HG02970 (cell line): ENCODE results near the gene GIPR.

ENCODE experiments used
- ATAC-seq: cut with Tn5 transposase; IDR thresholded peaks from one replicate; pipeline ENCODE4 v1.9.1; 2021; ENCODE audit warnings: mild to moderate bottlenecking, moderate library complexity, moderate number of reproducible peaks; ENCODE audit not compliant: unreplicated experiment, low FRiP score

Gene GIPR

DNA sequence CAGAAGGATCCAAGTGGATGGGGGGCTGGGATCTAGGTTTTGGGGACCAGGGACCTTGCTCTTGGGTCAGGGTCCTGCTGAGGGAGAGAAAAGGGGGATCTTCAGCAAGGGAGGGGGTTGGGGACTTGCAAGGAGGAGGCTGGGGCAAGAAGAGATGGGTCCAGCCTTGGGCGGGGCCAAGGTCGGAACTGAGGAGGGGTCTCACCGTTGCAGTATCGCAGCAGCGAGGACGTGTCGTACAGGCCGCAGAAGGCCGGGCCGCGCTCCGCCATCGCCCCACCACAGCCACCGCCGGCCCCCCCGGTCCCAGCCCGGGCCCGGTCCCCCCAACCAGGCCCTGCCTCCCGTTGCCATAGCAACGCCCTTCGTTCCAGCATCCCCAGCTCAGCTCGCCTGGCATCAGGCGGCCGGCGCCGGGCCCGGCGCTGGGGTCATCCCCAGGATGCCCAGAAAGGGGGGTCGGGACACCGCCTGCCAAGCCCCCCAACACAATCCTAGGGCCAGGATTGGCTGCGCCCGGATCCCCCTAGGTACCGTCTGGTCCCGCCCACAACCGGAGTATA lies 22.9 kb upstream of the GIPR start:
- ATAC-seq: no peak

DNA sequence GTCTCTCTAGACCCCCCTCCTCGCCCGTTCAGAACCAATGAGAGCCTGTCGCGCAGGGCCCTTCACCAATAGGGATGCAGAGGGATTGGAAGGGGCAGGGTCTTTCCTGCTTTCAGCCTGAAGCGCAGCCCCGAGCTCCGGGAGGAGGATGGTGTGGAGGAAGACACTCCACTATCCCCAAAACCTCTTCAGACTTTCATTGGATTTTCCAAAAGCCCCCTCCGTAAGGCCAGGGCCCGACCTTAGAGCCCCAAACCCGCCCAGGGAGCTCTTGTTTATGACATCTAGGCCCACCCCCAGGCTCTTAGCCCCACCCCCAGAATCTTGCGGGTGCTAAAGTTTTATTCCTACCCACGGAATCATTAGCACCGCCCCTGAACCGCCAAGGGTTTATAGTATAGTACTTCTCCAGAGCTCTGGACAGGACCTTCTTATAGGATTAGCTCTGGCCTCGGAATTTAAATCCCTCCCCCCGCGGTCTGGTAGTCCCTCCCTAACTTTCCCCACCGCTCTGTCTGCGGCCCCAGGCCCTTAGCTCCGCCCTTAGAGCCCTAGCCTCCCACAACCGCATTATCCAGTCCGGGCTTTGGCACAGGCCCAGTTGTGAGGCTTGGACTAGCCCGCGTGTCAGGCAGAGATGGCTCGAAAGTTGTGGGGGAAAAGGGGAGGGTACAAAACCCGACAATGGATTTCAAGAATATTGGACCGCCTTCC lies 22.2 kb upstream of the GIPR start:
- ATAC-seq: no peak

DNA sequence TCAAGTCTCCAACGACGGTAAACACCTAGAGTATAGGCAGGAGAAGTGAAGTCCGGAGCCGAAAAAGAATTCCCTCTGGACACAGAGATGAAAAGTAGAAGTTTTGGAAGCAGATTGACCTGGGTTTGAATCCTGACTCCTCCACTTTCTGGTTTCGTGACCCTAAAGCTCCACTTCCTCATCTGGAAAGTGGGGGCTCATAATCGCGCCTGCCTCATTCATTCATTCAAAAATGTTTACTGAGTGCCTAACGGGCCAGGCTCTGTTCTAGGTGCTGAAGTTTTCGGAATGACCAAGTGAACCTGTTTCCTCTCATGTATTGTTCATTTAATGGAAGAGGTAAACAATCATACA lies 21.7 kb upstream of the GIPR start:
- ATAC-seq: no peak

DNA sequence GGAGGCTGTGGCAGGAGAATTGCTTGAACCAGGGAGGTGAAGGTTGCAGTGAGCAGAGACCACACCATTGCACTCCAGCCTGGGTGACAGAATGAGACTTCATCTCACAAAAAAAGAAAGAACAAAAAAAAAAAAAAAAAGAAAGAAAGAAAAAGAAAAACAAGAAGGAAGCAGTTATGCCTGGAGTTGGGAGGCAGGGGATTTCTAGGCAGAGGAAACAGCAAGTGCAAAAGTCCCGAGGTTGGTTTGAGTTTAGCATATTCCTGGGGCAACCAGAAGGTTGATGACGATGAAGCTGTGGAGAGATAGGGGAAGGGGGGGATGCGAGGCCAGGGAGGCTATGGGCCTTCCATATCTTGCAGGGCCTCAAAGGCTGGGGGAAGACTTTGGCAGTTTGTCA lies 17.3 kb upstream of the GIPR start:
- no peak for ATAC-seq

DNA sequence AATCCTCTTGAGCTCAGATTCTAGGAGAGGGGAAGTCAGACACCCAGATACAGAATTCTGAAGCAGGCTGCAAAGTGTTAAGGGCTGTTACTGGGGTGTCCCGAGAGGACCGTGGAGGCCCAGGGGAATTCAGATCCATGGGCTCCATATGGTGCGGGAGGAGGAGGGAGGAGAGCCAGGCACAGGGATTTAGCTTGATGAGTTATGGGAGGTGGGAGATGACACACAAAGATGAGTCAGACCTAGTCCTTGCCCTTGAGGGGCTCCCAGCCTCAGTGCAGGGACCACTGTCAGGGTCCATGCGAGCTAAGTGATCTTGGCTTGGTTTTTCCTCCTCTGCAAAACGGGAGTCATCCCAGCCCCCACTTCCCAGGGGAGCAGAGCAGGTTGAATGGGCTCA lies 14.4 kb upstream of the GIPR start:
- no peak for ATAC-seq

DNA sequence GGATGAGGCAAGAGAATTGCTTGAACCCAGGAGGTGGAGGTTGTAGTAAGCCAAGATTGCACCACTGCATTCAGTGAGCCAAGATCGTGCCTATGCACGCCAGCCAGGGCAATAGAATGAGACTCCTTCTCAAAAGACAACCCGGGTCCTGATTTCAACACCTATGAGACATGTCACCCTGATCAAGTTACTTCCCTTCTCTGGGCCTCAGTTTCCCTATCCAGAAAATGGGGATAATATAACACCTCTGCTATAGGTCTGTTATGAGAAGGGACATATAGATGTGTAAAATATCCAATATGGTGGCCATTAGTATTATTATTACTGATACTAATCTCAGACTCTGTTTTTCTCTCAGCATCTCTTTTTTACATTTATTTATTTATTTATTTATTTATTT lies 12.9 kb upstream of the GIPR start:
- no peak for ATAC-seq

DNA sequence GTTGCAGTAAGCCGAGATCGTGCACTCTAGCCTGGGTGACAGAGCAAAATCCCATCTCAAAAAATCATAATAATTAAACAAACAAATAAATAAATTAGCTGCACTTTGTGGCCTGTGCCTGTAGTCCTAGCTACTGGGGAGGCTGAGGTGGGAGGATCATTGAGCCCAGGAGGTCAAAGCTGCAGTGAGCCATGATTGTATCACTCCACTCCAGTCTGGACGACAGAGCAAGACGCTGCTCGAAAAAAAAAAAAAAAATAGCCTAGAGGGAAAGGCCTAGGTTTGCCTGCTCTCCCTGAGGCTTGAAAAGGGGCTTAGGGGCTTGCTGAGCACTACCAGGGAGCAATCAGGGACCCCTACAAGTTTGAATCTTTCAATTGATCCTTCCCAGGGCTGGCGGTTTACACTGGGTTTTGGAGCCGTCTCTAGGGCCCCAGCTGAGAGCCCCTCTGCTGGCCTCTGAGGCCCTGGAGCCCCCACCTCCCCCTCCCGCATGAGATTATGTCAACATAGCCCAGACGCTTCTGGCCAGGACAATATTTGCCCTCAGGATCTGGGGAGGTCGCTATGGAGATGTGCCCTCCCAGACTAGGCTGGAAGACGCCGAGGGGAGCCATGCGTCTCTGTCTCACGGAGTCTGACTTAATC lies 10.4 kb upstream of the GIPR start:
- no peak for ATAC-seq

DNA sequence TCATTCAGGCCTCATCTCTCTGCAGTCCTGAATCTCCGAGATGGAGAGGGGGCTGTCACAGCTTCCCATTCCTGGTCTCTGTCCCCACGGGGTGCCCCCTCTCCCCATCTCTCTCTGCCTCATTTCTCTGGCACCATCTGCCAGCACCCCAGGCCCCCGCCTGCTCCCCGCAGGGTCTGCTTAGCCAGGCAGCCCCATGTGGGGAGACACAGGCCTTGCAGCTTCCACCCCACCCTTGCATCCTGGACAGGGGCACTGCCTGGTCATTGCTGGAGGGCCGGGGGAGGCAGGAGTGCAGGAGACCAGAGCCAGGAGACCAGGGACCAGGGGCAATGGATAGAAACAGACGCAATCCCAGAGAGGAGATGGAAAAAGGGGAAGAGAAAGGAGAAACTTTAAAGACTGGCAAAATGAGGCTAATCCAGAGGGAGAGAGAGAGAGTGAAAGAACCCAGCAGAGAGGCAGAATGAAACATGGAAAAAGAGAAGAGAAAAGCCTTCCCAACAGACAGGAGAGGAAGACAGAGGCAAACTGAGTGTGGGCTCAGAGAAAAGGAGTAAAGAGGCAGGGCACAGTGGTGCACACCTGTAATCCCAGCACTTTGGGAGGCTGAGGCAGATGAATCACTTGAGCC lies 8.8 kb upstream of the GIPR start:
- ATAC-seq: no peak

DNA sequence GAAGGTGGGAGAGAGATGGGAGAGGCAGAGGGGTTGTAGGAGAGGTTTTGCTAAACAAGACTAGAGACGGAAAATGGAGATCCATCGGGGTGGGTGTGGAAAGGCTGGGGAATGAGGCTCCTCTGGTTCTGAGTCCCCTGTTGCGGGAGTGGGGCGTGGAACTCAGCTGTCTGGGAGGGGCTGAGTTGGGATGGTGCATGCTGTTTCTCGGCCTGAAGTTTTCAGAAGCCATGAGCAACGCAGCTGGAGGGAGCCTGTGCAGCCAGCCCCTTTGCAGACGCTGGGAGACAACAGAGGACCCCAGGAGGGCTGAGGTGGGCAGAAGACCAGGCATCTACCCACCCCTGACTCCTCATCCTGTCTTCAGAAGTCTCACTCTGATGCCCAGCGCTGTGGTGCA lies 7.4 kb upstream of the GIPR start:
- no peak for ATAC-seq

DNA sequence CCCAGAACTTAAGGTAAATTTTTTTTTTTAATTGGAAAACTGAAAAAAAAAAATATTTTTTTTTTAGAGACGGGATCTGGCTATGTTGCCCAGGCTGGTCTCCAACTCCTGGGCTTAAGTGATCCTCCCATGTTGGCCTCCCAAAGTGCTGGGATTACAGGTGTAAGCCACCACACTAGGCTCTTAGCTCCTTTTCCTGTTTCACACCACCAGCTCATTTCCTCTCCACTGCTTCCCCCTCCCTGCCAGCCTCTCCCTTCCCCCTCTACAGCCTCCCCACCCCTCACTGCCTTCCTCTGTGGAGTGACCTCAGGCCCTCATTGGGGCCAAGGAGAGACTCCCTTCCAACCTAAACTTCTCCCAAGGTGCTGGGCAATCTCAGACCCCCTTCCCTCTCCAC lies 4.2 kb upstream of the GIPR start:
- no peak for ATAC-seq

DNA sequence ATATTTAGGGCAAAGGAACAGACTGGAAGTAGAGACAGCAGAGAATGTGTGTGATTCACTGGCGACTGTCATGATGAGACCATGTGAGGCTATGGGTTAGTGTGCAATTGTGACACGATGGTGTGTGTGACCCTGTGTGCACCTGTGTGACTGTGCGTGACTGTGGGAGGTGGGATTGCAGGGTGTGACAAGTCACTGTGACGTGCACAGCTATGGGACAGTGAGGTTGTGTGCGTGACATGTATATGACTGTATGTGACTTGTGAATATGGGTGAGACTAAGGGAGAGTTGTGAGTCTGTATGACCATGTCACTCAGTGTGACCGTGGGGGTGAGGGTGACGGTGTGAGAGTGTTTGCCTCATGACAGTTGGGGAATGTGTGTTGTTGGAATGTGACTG lies 3.4 kb upstream of the GIPR start:
- no peak for ATAC-seq

DNA sequence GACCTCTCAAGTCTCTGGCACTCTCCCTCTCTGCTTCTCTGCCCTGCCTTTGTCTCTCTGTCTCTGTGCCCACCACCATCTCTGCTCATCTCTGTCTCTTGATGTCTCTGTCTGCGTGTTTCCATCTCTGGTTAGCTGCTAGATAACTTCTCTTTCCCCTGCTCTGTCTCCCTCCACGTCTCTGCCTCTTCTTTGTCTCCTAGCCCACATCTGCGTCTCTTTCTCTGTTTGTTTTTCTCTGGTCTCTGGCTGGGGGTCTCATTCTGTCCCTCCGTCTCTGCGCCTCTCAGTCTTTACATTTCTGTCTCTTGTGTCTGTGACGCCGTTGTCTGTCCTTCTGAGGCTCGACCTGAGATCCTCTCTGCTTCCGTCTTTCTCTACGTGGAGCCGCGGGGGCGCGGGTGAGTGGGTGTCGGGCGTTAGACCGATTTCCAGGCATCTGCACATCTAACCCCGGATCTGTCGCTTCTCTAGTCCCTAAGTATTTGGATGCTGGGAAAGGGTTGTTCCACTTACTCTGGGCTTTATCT lies 386 bp downstream of the GIPR start:
- ATAC-seq: peak; percentile 7

DNA sequence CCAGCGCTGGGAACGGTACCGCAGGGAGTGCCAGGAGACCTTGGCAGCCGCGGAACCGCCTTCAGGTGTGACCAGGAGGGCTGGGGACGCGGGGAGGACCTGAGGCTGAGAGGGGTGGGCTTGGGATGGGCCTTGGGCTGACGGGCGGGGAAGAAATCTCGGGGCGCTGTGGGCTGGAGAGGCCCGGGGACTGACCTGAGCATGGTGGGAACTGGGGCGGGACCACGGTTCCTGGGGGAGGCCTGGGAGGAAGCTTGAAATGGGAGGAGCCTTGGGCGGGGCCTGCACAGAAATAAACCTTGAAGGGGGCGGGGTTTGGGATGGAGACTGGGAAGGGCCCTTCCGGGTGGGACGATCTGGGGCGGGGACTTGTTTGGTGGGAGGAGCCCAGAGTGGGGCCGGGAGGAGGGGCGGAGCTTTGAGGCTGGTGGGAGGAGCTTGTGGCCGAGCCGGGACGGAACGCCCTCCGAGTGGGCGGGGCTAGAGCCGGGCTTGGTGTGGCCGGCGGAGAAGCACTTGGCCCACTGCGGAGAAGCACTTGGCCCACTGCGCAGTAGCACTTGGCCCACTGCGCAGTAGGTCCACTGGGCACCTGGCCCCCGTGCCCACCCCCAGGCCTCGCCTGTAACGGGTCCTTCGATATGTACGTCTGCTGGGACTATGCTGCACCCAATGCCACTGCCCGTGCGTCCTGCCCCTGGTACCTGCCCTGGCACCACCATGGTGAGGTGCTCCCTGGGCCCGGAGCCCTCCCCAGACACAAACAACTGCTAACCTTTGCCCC lies 2.8 kb downstream of the GIPR start:
- ATAC-seq: peak; percentile 47

DNA sequence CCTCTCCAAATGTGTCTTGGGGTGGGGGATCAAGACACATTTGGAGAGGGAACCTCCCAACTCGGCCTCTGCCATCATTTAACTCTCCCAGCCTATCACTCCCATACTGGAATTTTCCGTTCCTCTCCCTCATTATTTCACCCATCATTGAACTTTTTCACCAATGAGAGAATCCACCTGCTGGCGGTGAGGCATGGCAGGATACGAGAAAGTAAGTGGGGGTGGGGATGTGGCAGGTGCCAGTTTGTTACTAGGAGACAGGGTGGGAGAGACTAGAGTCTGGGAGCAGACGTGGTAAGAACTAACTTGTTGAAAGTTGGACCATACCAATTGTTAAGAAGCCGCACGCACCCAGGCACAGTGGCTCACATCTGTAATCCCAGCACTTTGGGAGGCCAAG lies 6.9 kb downstream of the GIPR start:
- ATAC-seq: no peak

DNA sequence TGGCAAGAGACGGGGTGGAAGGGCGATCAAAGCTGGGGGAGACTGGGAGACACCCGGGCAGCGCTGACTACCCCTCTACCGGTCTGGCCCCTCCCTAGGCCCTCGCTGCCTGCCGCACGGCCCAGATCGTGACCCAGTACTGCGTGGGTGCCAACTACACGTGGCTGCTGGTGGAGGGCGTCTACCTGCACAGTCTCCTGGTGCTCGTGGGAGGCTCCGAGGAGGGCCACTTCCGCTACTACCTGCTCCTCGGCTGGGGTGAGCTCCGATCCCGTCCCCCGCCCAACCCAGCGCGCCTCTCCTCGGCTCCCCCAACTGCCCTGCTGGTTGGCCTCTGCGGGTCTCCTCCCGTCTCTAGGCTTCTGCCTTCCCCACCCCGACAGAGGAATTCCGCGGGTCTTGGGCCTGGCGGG lies 8.8 kb downstream of the GIPR start:
- no peak for ATAC-seq

DNA sequence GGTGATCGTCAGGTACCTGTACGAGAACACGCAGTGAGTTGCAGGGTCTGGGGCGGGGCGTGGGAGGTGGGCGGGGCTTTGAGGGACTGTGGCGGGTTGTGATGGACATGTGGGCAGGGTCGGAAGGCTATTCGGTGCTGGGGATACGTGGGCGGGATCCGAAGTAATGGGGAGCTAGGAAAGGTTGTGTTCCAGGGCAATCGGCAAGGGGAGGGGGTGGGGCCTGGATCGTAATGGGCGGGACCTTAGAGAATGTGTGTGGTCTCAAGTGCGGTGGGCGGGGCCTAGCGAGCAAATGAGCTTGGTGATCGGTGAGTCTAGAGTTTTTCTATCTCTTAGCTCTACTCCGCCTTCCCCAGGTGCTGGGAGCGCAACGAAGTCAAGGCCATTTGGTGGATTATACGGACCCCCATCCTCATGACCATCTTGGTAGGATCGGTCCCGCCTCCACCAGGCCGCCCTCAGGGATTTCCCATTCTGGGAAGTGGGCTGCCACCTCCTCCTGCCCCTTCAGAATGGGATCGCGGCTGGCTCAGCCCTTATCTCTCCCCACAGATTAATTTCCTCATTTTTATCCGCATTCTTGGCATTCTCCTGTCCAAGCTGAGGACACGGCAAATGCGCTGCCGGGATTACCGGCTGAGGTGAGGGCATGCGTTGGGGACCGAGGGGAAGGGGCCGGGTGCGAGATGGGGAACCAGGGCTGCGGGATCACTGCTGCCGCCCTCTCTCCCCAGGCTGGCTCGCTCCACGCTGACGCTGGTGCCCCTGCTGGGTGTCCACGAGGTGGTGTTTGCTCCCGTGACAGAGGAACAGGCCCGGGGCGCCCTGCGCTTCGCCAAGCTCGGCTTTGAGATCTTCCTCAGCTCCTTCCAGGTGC lies 9.6 kb downstream of the GIPR start:
- ATAC-seq: no peak

DNA sequence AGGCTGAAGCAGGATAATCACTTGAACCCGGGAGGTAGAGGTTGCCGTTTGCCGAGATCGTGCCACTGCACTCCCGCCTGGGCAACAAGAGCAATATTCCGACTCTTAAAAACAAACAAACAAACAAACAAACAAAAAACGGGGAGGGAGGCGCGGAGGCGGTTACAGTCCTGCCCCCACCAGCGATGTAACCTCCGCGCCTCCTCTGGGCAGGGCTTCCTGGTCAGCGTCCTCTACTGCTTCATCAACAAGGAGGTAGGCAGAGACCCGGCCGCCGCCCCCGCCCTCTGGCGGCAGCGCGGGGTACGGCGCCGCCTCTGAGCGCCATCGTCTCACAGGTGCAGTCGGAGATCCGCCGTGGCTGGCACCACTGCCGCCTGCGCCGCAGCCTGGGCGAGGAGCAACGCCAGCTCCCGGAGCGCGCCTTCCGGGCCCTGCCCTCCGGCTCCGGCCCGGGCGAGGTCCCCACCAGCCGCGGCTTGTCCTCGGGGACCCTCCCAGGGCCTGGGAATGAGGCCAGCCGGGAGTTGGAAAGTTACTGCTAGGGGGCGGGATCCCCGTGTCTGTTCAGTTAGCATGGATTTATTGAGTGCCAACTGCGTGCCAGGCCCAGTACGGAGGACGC lies 13.5 kb downstream of the GIPR start:
- peak; percentile 43 for ATAC-seq

DNA sequence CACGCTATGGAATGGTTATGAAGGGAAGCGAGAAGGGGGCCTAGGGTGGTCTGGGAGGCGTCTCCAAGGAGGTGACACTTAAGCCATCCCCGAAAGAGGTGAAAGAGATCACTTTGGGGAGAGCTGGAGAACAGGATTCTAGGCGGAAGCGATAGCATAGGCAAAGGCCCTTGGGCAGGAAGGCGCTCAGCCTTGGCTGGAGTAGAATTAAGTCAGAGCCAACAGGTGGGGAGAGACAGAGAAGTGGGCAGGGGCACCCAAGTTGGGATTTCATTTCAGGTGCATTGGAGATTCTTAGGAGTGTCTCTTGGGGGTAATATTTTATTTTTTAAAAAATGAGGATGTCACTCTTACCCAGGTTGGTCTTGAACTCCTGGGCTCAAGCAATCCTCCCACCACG lies 14.1 kb downstream of the GIPR start:
- no peak for ATAC-seq

DNA sequence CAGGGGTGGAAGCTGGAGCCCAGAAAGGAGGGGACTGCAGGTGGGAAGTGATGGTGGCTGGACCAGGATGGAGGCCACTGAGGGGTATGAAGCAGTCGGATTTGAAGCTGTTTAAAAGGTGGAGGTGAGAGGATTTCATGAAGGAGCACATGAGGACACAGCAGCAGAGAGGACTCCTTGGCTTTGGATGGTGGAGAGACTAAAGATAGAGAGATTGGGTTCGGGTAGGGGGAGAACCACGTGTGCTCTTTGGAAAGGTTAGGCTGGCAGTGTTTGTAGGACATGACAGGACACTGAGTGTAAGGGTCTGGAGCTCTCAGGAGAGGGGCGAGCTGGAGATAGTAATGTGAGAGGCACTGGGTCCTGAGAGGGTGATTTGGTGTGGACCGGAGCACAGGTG lies 14.9 kb downstream of the GIPR start:
- ATAC-seq: no peak
